HG02678 (cell line): ENCODE results near the gene ACOT13.
"Not testable (repeated sequence)": the region's sequence is repeated elsewhere in the genome, so short reads cannot be mapped to it uniquely, and the experiment has no call there.

Experiments used
- ATAC-seq: cut with Tn5 transposase; IDR thresholded peaks from one replicate; pipeline ENCODE4 v1.9.1; 2021; ENCODE audit warnings: mild to moderate bottlenecking, moderate library complexity; ENCODE audit not compliant: unreplicated experiment

Gene ACOT13

GRCh38 chr6:24692003-24692402 lies 25.1 kb downstream of the ACOT13 start:
- no peak for ATAC-seq

GRCh38 chr6:24692415-24692814 lies 25.5 kb downstream of the ACOT13 start:
- no peak for ATAC-seq

GRCh38 chr6:24692848-24693592 lies 26.1 kb downstream of the ACOT13 start:
- no peak for ATAC-seq

DNA sequence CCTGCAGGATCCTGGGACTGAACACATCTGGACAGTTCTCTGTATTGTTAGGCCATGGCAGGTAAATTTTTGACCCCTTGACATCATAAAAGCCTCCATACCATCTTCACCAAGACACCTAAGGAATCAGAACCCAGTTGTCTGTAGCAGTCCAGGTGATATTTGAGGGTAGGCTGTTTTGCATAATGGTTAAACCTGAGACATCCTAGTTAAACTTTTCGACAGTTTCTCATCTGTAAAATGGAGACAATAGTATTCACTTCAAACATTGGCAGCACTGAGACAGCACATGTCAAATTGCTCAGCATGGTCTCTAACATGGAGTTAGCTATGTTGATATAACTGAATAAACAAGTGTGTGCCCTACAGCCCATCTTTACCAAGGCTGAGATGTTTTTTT lies 27.3 kb downstream of the ACOT13 start:
- peak; percentile 58 for ATAC-seq

GRCh38 chr6:24695635-24696034 lies 28.8 kb downstream of the ACOT13 start:
- ATAC-seq = peak; percentile 55

GRCh38 chr6:24696097-24696496 lies 29.2 kb downstream of the ACOT13 start:
- no peak for ATAC-seq

DNA sequence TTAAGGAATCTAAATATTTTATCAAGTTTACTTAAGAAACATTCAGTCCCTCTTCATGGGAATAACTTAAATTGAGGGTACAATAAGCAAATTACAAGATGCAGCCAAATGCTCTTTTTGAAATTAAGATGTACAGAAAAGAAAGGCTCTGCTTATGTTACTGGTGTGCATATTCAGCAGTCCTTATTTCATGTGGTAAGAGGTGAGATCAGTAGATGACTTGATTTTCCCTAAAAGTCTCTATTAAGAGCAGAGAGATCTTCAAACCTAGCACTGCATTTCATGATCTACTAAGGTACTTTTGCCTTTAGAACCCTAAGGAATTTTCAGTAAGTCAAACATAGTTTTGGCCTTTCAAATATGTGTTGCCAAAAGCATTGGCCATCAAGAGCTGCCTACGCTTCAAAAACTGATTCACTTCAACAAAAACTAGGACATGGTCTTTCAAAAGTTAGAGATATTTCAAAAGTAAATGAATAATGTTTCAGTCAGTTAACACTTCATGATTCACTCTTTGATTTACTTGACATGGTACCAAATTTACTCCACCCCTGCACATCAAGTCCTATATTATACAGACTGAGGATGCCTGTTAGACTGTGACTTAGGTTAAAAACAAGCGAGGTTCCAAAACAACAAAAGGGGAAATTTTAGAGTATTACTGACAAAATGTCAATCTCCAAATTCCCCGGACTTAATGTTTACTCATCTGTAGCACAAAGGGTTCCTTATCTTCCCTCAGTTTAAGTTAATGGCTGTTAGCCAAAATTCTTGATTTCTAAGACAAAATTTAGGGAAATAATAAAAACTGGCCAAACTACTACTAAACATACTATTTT lies 32.9 kb downstream of the ACOT13 start:
- ATAC-seq = no peak

GRCh38 chr6:24702720-24703282 lies 35.9 kb downstream of the ACOT13 start:
- ATAC-seq = no peak

GRCh38 chr6:24704468-24704867 lies 37.6 kb downstream of the ACOT13 start:
- ATAC-seq = no peak

DNA sequence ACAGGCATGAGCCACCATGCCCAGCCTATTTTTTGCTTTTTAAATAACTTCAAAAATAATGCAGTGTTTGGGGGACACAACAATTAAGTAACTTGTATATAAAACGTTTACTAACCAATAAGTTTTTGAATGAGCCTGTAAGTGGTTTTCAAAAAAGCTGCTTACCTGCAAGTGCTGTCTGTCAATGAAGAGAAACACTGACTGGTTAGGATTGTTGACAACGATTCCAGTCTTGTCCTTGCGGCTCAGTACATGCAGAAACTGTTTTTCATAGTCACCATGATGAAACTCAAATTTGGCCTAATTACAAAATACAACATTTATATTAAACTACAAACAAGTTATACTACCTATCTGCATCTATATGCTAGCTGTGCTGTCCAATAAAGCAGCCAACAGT lies 41.7 kb downstream of the ACOT13 start:
- ATAC-seq = no peak

GRCh38 chr6:24709014-24709711 lies 42.3 kb downstream of the ACOT13 start:
- ATAC-seq = no peak

DNA sequence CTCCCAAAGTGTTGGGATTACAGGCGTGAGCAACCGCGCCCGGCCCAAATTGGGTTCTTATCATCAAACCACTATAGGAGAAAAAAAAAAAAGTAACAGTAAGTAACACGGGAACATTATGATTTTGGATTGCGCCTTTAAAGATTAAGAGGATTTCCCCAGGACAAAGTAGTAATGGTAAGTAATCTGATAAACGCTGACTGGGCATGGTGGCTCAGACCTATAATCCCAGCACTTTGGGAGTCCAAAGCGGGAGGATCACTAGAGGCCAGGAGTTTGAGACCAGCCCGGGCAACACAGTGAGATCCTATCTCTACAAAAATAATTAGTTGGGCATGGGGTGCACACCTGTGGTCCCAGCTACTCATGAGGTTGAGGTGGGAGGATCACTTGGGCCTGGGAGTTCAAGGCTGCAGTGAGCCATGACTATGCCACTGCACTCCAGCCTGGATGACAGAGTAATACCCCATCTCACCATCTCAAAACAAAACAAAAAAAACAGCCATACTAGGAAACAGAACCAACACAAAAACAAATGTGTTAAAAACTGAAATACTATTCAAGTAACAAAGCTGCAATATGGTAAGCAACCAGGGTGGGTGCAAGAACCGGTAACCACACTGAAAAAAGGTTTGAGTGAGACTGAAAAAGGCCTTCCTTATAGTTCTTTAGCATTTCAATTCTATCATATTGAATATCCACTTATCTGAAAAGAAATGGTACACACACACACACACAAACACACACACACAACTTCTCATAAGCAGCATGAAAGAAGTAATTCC lies 43.8 kb downstream of the ACOT13 start:
- ATAC-seq = no peak

DNA sequence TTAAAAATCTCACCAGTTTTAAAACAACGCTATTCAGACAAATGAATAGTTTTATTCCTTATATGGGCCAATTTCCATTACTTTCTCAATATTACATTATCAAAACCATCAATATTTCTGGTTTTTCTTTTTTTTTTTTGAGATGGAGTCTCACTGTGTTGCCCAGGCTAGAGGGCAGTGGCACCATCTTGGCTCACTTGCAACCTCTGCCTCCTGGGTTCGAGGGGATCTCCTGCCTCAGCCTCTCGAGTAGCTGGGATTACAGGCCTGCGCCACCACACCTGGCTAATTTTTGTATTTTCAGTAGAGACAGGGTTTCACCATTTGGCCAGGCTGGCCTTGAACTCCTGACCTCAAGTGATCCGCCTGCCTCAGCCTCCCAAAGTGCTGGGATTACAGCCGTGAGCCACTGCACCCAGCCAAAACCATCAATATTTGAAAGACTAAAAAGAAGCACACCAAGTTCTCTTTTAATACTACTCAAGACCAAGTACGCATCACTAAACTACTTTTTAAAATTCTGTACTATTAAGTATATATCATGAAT lies 49.8 kb downstream of the ACOT13 start:
- ATAC-seq = not testable (repeated sequence)

DNA sequence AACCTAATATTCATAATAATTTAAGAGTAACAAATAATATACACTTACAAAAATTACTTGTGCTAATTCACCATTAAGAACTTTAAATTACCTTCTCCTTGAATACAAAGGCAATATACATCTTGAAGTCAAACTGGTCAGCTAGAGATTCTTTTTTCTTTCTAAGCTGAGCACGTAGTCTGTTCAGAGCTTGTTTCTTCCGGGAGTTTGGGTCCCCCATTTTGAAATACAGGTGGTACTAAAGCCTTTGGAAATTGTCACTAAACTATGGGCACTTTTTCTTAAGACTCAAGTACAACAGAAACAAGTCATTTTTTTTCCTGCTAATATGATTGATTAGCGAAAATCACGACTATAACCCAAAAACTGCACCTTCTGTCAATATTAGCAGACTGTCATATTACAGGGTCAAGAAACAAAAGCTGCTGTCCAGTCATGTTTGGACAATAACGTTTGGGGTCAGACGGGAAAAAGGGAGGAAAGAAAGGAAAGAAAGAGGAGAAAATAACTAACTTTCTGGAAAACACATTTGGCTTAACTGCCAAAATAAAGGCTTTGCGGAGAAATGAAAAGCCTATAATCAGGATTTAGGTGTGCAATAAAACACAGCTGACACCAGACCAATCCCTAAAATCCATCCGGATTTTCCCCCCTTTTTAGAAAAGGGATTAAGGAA lies 51.7 kb downstream of the ACOT13 start:
- ATAC-seq = no peak

- ATAC-seq = no peak
Measured at GRCh38 chr6:24719125-24719971, 52.5 kb downstream of the ACOT13 start, which contains the start of gene C6orf62. C6orf62 (minus strand) TSS chr6:24719154; CDS start chr6:24718668, 486 bp downstream.

DNA sequence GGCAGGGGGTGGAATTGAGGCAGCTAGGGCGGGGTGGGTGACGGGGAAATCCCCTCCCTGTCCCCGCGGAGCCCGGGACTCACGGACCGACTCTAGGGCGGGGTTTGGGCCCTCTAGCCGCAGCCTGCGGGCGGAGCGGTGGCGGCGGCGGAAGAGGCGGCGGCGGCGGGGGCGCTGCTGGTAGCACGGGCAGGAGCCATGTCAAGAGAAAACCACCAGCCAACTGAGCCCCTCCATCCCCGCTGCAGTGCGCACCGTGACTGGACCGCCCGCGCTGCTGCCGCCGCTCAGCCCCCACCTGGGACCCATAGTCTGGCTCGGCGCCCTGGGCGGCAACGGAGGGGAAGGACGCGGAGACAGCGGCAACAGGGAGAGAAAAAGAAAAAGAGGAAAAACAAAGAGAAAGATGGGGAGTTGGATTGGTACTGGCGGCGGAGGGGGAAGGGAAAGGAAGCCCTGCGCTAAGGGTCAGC lies 53.3 kb downstream of the ACOT13 start:
- no peak for ATAC-seq

DNA sequence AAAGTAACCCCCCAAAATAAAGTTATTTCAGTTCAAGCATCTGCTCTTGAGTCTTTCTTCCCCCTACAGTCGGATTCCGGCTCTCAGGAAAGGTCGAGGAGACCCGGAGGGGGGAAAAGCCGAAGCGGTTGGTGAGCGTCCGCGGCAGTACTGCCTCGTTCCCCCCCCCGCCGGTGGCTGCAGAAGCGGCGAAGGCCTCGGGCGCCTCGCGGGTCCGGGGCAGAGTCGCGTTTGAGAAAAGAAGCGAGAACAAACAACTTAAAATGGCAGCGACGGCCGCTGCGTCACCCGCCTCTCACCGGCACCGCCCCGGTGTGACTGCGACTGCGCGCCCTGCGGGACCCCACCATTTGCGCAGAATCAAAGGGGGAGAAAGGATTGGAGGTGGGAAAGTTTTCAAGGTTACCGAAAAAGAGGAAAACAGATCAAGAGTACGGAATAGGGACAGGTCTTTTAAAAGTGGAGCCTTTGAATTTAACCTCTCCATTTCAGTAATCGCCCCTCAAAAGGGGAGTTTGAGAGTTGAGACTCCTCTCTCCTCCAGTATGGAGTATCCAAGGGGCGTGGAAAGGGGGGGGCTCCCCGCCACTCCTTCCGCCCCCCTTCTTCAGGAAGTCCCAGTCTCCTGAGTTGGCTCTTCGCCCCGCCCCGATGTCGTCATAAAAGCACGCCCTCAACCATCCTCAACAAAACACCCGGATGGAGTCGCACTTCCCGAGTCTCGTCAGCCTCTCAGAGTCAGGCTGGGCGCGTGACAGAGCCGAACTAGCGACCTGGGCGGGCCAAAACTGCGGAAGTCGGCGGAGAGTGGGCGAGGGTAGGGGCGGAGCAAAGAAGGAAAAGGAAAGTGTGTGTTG lies 54.0 kb downstream of the ACOT13 start:
- peak; percentile 86 for ATAC-seq
